SU-DHL-6 (cell line): ENCODE results near the gene NUP50.

Experiments used
- H2AFZ ChIP-seq: fragments of 200-600 bp; sonication (generic); 2 replicates; pipeline ENCODE4 v1.6.1; 2014; ENCODE audit warnings: low read depth, mild to moderate bottlenecking, moderate library complexity, mixed read lengths, antibody characterized with exemption, low read length; ENCODE audit not compliant: severe bottlenecking
- H3F3A ChIP-seq: fragments of 200-600 bp; shearing (Covaris generic); 2 replicates; pipeline ENCODE4 v1.6.0; 2016; ENCODE audit warnings: antibody characterized with exemption, mild to moderate bottlenecking; ENCODE audit not compliant: insufficient read depth
- H3K27ac ChIP-seq: fragments of 200-600 bp; sonication (generic); 2 replicates; pipeline ENCODE4 v1.5.1; 2016; ENCODE audit warnings: low read depth, mild to moderate bottlenecking, low read length, moderate library complexity, mixed read lengths
- H3K27me3 ChIP-seq: fragments of 200-600 bp; sonication (generic), shearing (Covaris generic); 2 replicates; pipeline ENCODE4 v1.6.0; 2014; ENCODE audit warnings: mild to moderate bottlenecking, low read length
- H3K36me3 ChIP-seq: fragments of 200-600 bp; sonication (generic); 2 replicates; pipeline ENCODE4 v1.6.1; 2014; ENCODE audit warnings: mild to moderate bottlenecking, low read length, mixed read lengths
- H3K4me2 ChIP-seq: fragments of 300-600, 200-600 bp; shearing (Covaris generic), sonication (generic); 2 replicates; pipeline ENCODE4 v1.6.0; 2014; ENCODE audit warnings: low read length, low read depth, mild to moderate bottlenecking; ENCODE audit not compliant: poor library complexity, severe bottlenecking
- H3K4me3 ChIP-seq: fragments of 200-600 bp; sonication (generic); 2 replicates; pipeline ENCODE4 v1.5.1; 2014; ENCODE audit warnings: antibody characterized with exemption, low read length, mild to moderate bottlenecking, mixed read lengths; ENCODE audit not compliant: insufficient read depth, poor library complexity, severe bottlenecking
- H3K79me2 ChIP-seq: fragments of 200-600 bp; sonication (generic); 2 replicates; pipeline ENCODE4 v1.6.1; 2014; ENCODE audit warnings: mild to moderate bottlenecking, low read length, moderate library complexity; ENCODE audit not compliant: insufficient read depth
- H3K9ac ChIP-seq: fragments of 200-600 bp; sonication (generic); 2 replicates; pipeline ENCODE4 v1.7.0; 2014; ENCODE audit warnings: mild to moderate bottlenecking, low read length
- H3K9me2 ChIP-seq: fragments of 200-600 bp; sonication (generic); replicated peaks from 2 replicates; pipeline ENCODE4 v1.6.1; 2014; ENCODE audit warnings: low read length; ENCODE audit not compliant: insufficient read depth
- H3K9me3 ChIP-seq: fragments of 200-600 bp; sonication (generic); 2 replicates; pipeline ENCODE4 v1.6.1; 2014; ENCODE audit warnings: low read length, mixed read lengths; ENCODE audit not compliant: insufficient read depth
- H4K20me1 ChIP-seq: fragments of 200-600 bp; sonication (generic); 2 replicates; pipeline ENCODE4 v1.6.1; 2014; ENCODE audit warnings: low read depth, mild to moderate bottlenecking, antibody characterized with exemption, low read length, moderate library complexity, mixed read lengths
- CTCF ChIP-seq: fragments of 200-600 bp; sonication (generic); IDR thresholded peaks from one replicate; pipeline ENCODE4 v1.5.1; 2017; ENCODE audit warnings: antibody characterized with exemption, mild to moderate bottlenecking, low read length, moderate library complexity; ENCODE audit not compliant: insufficient read depth, poor library complexity, severe bottlenecking
- EZH2phosphoT487 ChIP-seq: fragments of 200-600 bp; sonication (generic), shearing (Covaris generic); conservative IDR thresholded peaks from 2 replicates; pipeline ENCODE4 v1.6.1; 2018; ENCODE audit warnings: mild to moderate bottlenecking, antibody characterized with exemption, low read length, moderate library complexity, mixed read lengths

Gene NUP50

DNA sequence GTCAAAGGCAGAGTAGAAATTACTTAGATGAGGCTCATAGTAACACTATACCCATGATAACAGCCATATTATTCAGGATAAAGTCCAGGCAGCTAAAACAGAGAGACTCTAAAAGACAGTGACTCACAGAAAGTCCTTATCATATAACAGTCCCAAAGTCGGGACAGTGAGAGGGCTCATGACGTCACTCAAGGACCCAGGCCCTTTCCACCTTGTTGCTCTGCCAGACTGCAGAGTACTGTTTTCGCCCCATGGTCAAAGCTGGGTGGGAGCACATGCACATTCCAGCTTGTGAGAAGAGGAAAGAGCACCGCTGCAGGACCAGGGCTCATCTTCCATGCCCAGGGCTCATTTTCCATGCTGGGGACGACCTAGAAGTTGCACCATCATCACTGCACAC lies 29.4 kb upstream of the NUP50 start:
- no peak overlapping the region for H3K4me2 ChIP-seq
- no peaks in the 10 kb centered on the region for H3K9me3 ChIP-seq
- H3K27me3 ChIP-seq = no peaks in the 10 kb centered on the region
- TF ChIP-seq CTCF = no peak
- TF ChIP-seq EZH2phosphoT487 = no peak
- H3K4me3 ChIP-seq = no peak overlapping the region
- H3K9ac ChIP-seq = no peak overlapping the region
- H3K79me2 ChIP-seq = no peaks in the 10 kb centered on the region
- H4K20me1 ChIP-seq = no peaks in the 10 kb centered on the region
- H3K27ac ChIP-seq = no peak overlapping the region
- no peaks in the 10 kb centered on the region for H3F3A ChIP-seq
- H3K9me2 ChIP-seq = no peaks in the 10 kb centered on the region
- peaks cover 11% of the 10 kb centered on the region; the same call in 1 of the 2 replicates for H3K36me3 ChIP-seq
- H2AFZ ChIP-seq = no peak overlapping the region

- no peak overlapping the region for H3K9ac ChIP-seq
- H3K4me2 ChIP-seq = no peak overlapping the region
- no peak overlapping the region for H3K27ac ChIP-seq
- TF ChIP-seq CTCF = no peak
- no peak for TF ChIP-seq EZH2phosphoT487
- H3K9me2 ChIP-seq = no peaks in the 10 kb centered on the region
- H3K27me3 ChIP-seq = no peaks in the 10 kb centered on the region
- H2AFZ ChIP-seq = no peak overlapping the region
- H3K79me2 ChIP-seq = no peaks in the 10 kb centered on the region
- H3K36me3 ChIP-seq = peaks cover 11% of the 10 kb centered on the region; the same call in 1 of the 2 replicates
- H3K9me3 ChIP-seq = no peaks in the 10 kb centered on the region
- no peaks in the 10 kb centered on the region for H3F3A ChIP-seq
- H3K4me3 ChIP-seq = no peak overlapping the region
- H4K20me1 ChIP-seq = no peaks in the 10 kb centered on the region
These were observed 27.1 kb upstream of the NUP50 start for GRCh38 chr22:45136594-45136993.

GRCh38 chr22:45139693-45140092 lies 24.0 kb upstream of the NUP50 start:
- no peak overlapping the region for H3K4me3 ChIP-seq
- no peak overlapping the region for H3K4me2 ChIP-seq
- TF ChIP-seq CTCF (no peak), EZH2phosphoT487 (no peak)
- H3K9ac ChIP-seq = no peak overlapping the region
- H3K9me3 ChIP-seq = peaks cover 7% of the 10 kb centered on the region; the same call in 1 of the 2 replicates
- H2AFZ ChIP-seq = no peak overlapping the region
- H3K9me2 ChIP-seq = no peaks in the 10 kb centered on the region
- H3K27ac ChIP-seq = no peak overlapping the region
- no peaks in the 10 kb centered on the region for H3F3A ChIP-seq
- peaks cover 4% of the 10 kb centered on the region; the same call in 1 of the 2 replicates for H3K36me3 ChIP-seq
- H3K27me3 ChIP-seq = no peaks in the 10 kb centered on the region
- H3K79me2 ChIP-seq = no peaks in the 10 kb centered on the region
- no peaks in the 10 kb centered on the region for H4K20me1 ChIP-seq
